ENCODE results near the gene NXN.

DNA sequence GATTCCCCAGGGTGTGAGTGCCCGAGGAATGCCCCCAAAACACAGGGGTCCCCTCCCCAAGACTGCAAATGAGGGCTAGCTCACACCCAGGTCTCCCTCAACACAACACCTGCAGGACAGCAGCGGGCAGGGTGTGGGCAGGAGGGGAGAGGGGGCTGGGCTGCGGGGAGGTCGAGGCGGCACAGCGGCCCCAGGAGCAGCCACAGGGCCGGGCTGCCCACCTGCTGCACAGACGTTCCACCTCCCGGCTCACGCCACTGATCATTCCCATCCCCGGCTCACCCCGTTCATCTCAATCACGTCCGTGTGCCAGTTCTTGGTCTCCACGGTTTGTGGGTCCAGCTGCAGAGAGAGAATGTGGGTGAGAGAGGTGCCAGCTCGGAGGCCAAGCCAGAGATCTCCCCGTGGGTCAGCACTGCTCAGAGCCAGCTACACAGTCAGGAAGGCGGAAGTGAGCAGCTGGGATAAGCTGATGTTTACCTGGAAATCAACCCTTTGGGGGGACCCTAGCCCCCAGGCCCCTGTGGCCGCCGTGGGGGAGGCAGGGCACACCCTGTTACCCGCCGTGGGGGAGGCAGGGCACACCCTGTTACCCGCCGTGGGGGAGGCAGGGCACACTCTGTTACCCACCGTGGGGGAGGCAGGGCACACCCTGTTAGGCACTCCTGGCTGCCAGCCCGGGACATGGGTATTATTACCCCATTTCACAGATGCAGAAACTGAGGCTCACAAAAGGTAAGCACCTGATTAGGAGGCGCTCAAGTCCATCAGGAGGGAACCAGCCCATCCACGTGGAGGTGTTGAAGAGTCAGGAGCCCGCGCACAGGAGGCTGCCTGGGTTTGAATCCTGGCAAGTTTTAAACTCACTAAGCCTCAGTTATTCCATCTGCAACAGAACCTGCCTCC lies 33.5 kb upstream of the NXN start:
- TF ChIP-seq, protein P1, sequence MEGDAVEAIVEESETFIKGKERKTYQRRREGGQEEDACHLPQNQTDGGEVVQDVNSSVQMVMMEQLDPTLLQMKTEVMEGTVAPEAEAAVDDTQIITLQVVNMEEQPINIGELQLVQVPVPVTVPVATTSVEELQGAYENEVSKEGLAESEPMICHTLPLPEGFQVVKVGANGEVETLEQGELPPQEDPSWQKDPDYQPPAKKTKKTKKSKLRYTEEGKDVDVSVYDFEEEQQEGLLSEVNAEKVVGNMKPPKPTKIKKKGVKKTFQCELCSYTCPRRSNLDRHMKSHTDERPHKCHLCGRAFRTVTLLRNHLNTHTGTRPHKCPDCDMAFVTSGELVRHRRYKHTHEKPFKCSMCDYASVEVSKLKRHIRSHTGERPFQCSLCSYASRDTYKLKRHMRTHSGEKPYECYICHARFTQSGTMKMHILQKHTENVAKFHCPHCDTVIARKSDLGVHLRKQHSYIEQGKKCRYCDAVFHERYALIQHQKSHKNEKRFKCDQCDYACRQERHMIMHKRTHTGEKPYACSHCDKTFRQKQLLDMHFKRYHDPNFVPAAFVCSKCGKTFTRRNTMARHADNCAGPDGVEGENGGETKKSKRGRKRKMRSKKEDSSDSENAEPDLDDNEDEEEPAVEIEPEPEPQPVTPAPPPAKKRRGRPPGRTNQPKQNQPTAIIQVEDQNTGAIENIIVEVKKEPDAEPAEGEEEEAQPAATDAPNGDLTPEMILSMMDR (IDR thresholded peaks at IDR 0.05), result no peak
- no peak for TF ChIP-seq POLR2A (IDR thresholded peaks at IDR 0.05)

Measured in Peyer's patch (tissue), 4 donors.